Retinal pigment epithelial cell (primary cell): ENCODE data around the gene TEAD1.
A peak's percentile ranks its signal among the peaks of the same experiment; 100 is the strongest.

Experiments
- DNase-seq: peaks from one replicate; pipeline ENCODE4 v3.0.0-alpha.2; 2010; ENCODE audit warnings: low read depth
- H3K4me3 ChIP-seq: 2 replicates; pipeline ENCODE4 v1.5.1; 2011; ENCODE audit warnings: mild to moderate bottlenecking, low read length, control low read depth, moderate library complexity
- TF ChIP-seq, protein P1 (sequence below): conservative IDR thresholded peaks from 2 replicates; pipeline ENCODE4 v1.5.1; 2011; ENCODE audit warnings: low read depth, low read length, control low read depth, inconsistent platforms

Gene TEAD1

DNA sequence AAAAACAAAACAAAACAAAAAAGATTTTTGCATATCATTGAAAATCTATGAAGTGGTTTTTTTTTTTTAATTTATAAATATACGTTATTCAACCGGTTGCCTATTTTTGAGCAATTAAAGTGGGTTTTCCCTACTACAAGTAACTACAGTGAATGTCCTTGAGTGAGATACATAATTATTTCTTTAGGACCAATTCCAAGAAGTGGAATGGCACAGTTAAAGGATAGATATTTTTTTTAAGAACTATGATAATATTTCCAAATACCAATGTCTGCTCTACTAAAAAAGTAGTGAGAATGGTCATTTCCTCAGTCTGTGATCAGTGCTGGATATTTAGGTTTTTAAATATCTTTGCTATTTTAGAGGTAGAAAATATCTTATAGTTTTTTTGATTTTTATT, 118.8 kb downstream of the TEAD1 start:
- H3K4me3 ChIP-seq, result no peak overlapping the region
- TF ChIP-seq, protein P1, sequence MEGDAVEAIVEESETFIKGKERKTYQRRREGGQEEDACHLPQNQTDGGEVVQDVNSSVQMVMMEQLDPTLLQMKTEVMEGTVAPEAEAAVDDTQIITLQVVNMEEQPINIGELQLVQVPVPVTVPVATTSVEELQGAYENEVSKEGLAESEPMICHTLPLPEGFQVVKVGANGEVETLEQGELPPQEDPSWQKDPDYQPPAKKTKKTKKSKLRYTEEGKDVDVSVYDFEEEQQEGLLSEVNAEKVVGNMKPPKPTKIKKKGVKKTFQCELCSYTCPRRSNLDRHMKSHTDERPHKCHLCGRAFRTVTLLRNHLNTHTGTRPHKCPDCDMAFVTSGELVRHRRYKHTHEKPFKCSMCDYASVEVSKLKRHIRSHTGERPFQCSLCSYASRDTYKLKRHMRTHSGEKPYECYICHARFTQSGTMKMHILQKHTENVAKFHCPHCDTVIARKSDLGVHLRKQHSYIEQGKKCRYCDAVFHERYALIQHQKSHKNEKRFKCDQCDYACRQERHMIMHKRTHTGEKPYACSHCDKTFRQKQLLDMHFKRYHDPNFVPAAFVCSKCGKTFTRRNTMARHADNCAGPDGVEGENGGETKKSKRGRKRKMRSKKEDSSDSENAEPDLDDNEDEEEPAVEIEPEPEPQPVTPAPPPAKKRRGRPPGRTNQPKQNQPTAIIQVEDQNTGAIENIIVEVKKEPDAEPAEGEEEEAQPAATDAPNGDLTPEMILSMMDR, result no peak
- DNase-seq, result no peak

DNA sequence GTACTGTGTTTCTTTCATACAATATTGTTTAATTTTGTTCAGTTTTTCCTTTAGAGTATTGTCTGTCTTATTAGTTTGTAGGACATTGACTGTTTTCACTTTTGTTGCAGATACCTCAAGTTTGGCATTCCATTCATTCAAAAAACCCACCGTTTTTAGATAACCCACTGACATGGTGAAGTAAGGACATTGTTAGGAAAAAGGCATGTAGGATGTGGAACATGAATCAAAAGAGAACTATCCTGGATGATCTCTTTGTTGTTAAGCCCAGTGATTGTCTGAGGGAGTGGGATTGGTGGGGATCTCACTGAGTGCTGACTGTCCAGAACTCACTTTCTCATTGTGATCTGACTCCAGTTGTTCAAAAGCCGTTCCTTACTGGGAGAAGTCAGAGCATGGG, 119.3 kb downstream of the TEAD1 start:
- TF ChIP-seq, protein P1, result no peak
- no peak for DNase-seq
- H3K4me3 ChIP-seq, result no peak overlapping the region

DNA sequence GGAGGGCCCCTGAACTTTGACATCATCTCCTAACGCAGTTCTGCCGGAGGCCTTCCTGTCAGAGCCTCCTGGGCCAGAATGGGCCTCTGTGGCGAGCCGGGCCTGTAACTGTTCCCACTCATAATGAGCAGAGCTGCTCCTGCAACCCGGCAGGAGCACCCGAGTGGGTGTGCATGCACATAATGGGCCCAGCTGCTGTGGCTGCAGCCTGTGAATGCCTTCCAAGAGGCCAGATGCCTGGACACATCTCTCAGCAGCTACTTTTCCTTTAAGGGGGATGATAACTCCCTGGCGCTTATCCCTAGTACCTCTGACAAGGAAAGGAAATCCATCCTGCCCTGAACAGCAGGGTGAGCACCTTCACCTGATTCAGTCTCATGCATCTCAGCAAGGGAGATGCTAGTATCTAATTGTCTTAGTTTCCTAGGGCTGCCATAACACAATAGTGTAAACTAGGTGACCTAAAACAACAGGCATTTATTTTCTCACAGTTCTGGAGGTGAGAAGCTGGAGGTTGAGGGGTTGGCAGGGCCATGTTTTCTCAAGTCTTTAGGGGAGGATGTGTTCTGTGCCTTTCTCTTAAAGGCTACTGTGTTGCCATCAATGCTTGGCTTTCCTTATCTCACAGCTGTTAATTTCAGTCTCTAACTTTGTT, 120.5 kb downstream of the TEAD1 start:
- DNase-seq, result no peak
- no peak overlapping the region for H3K4me3 ChIP-seq
- TF ChIP-seq, protein P1, result no peak

DNA sequence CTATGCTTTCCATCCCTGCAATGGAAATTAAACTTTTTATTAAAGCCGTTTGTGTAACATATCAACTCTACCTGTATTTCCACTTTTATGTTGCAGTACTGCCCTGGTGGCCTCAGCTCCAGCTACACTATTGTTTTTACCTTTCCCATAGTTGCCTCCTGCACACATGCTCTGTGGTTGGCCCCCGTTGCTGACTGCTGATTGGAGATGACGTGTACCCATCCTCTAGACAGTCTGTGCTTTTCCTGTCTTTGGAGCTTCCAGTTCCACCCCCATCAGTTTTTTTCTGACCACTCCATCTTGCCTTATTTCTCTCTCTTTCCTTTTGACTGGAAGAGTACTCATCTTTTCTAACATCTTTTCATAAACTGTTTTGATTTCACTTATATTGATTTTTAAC, 123.8 kb downstream of the TEAD1 start:
- DNase-seq, result no peak
- TF ChIP-seq, protein P1, result no peak
- no peak overlapping the region for H3K4me3 ChIP-seq

DNA sequence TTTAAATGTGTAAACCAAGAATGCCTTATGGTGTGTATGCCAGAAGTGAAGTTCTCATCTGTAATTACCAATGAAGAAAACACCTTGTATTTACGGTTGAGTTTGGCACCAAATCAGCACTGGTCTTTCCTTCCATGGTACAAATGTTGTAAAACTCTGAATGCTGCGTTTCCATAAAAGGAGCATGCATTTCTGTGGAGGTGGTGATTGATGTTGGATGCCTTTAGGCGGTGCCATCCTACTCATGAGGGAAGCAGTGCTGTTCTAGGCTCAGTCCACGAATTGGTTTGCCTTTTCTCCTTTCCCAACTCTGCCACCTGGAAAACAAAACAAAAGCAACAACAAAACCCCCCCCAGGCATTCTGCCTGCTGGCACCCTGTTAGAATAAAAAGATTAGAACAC, 124.4 kb downstream of the TEAD1 start:
- TF ChIP-seq, protein P1, result no peak
- H3K4me3 ChIP-seq, result no peak overlapping the region
- DNase-seq, result no peak

DNA sequence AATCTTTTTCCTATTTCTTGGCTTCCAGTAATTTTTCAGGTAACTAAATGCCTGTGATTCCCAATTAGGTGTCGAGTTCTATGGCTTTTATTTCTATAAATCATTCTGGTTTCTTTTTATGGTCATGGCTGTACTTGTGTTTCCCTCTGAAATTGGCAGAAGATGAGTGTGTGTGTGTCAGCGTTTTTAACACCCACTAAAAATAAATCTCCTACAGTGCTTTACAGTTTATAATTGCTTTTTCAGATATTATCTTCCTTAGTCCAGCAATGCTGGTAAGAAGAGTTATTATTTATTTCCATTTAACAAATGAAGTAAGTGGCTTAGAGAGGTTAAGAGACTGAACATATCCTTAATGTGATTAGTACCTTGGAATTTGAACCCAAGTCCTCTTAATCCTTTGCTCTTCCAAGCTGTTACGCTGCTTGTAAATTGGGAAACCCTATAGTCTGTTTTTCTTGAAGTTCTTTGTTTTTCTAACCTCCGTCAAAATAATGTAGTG, 125.2 kb downstream of the TEAD1 start:
- DNase-seq, result peak; percentile 70
- no peak overlapping the region for H3K4me3 ChIP-seq
- TF ChIP-seq, protein P1, result no peak

DNA sequence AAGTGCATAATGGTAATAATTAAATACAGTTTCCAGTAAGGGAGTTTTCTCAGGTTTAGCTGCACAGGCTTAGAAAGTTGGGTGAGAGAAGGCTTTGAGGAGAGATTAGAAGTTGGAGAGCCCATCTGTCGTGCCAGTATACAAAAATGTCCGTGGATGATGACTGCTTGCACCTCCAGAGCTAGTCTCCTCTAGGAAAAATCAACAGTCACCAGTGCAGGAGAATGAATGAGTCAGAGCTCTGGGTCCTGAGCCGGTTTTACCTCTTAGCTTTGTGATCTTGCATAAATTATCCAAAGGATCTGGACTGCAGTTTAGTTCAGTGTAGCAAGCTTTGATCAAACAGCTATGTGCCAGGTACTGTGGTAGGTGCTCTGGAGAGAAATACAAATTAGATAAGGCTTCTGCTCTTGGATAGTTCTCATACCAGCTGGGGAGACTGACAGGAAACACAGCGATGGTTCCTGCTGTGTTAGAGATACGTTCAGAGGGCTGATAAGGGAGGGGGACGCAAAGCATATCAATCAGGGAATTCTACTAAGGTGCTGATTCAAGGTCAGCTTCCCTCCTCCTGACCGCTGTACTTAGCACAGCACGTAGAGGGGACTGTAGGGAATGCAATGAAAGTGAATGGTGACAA, 125.9 kb downstream of the TEAD1 start:
- DNase-seq, result peak; percentile 84
- no peak overlapping the region for H3K4me3 ChIP-seq
- TF ChIP-seq, protein P1, result no peak
